Liver (tissue), 9 donors: ENCODE results near the gene RPTOR. TPM values are rescaled to one million over a fixed set of nuclear protein-coding genes. Genes with fewer than 3 reads are reported as not detected.

Experiments
- DNase-seq: peaks from one replicate; pipeline ENCODE4 v3.0.0-alpha.2; 2017; ENCODE audit warnings: low spot score
- H3K27ac ChIP-seq, 2 donors: one replicate each; pipeline ENCODE4 v1.7.0; 2013; ENCODE audit warnings: inconsistent platforms in 2 of 2, low read length in 2 of 2, control low read depth in 1 of 2, low read depth in 1 of 2, mild to moderate bottlenecking in 1 of 2
- H3K27me3 ChIP-seq, 4 donors: one replicate each; pipeline versions ENCODE4 v1.6.1 to v1.7.0; 2013; ENCODE audit warnings: low read length in 3 of 4, inconsistent platforms in 1 of 4, mild to moderate bottlenecking in 1 of 4, moderate library complexity in 1 of 4; ENCODE audit not compliant: control insufficient read depth in 4 of 4, insufficient read depth in 4 of 4
- H3K36me3 ChIP-seq, 4 donors: one replicate each; pipeline versions ENCODE4 v1.6.1 to v1.7.0; 2013; ENCODE audit warnings: low read length in 3 of 4, mild to moderate bottlenecking in 3 of 4, low read depth in 1 of 4, moderate library complexity in 1 of 4; ENCODE audit not compliant: control insufficient read depth in 4 of 4, insufficient read depth in 3 of 4
- H3K4me1 ChIP-seq, 4 donors: one replicate each; pipeline versions ENCODE4 v1.6.1 to v1.7.0; 2013; ENCODE audit warnings: low read length in 3 of 4, mild to moderate bottlenecking in 3 of 4, moderate library complexity in 1 of 4; ENCODE audit not compliant: control insufficient read depth in 4 of 4, insufficient read depth in 4 of 4
- H3K4me3 ChIP-seq, 3 donors: one replicate each; pipeline versions ENCODE4 v1.6.1 to v1.7.0; 2013; ENCODE audit warnings: low read length in 3 of 3, control low read depth in 1 of 3, low read depth in 1 of 3, mild to moderate bottlenecking in 1 of 3
- H3K9ac ChIP-seq, 2 donors: one replicate each; pipeline ENCODE4 v1.7.0; 2013; ENCODE audit warnings: low read length in 2 of 2, mild to moderate bottlenecking in 2 of 2, moderate library complexity in 2 of 2, control low read depth in 1 of 2, low read depth in 1 of 2
- H3K9me3 ChIP-seq, 4 donors: one replicate each; pipeline versions ENCODE4 v1.6.1 to v1.7.0; 2013; ENCODE audit warnings: low read length in 3 of 4; ENCODE audit not compliant: control insufficient read depth in 4 of 4
- EGR1 ChIP-seq, 2 donors: IDR thresholded peaks; 2 replicates each; pipeline ENCODE4 v1.6.1; 2016 to 2018; ENCODE audit warnings: antibody characterized with exemption in 2 of 2, low read depth in 2 of 2
- FOXA1 ChIP-seq: IDR thresholded peaks from 2 replicates; pipeline ENCODE4 v1.6.1; 2016; ENCODE audit warnings: antibody characterized with exemption
- FOXA2 ChIP-seq: IDR thresholded peaks from 2 replicates; pipeline ENCODE4 v1.6.1; 2016; ENCODE audit warnings: antibody characterized with exemption
- HNF4A ChIP-seq, 2 donors: conservative IDR thresholded peaks; 2 replicates each; pipeline ENCODE4 v1.6.1; 2016; ENCODE audit warnings: antibody characterized with exemption in 2 of 2, mild to moderate bottlenecking in 2 of 2
- HNF4G ChIP-seq: IDR thresholded peaks from 2 replicates; pipeline ENCODE4 v1.6.1; 2016; ENCODE audit warnings: antibody characterized with exemption
- JUND ChIP-seq, 2 donors: IDR thresholded peaks; 2 replicates each; pipeline ENCODE4 v1.6.1; 2016; ENCODE audit warnings: antibody characterized with exemption in 2 of 2
- NR2F2 ChIP-seq: IDR thresholded peaks from 2 replicates; pipeline ENCODE4 v1.6.1; 2016; ENCODE audit warnings: antibody characterized with exemption
- RAD21 ChIP-seq, 2 donors: IDR thresholded peaks; 2 replicates each; pipeline ENCODE4 v1.6.1; 2016; ENCODE audit warnings: antibody characterized with exemption in 2 of 2, mild to moderate bottlenecking in 2 of 2
- REST ChIP-seq: IDR thresholded peaks from 2 replicates; pipeline ENCODE4 v1.6.1; 2016; ENCODE audit warnings: antibody characterized with exemption, mild to moderate bottlenecking
- RXRA ChIP-seq, 2 donors: IDR thresholded peaks; 2 replicates each; pipeline ENCODE4 v1.6.1; 2017 to 2018; ENCODE audit warnings: antibody characterized with exemption in 2 of 2, mild to moderate bottlenecking in 1 of 2
- SP1 ChIP-seq: IDR thresholded peaks from 2 replicates; pipeline ENCODE4 v1.6.1; 2018; ENCODE audit warnings: antibody characterized with exemption, mild to moderate bottlenecking
- TAF1 ChIP-seq: conservative IDR thresholded peaks from 2 replicates; pipeline ENCODE4 v1.6.1; 2016; ENCODE audit warnings: antibody characterized with exemption, mild to moderate bottlenecking
- YY1 ChIP-seq: IDR thresholded peaks from 2 replicates; pipeline ENCODE4 v1.6.1; 2016; ENCODE audit warnings: antibody characterized with exemption, mild to moderate bottlenecking
- WGBS: extraction: QIAGEN DNeasy Blood & Tissue Kit; methylation state at CpG from one replicate; pipeline ENCODE4 v1.1.7; 2013; 5-methylcytosine and 5-hydroxymethylcytosine counted together
- polyA plus RNA-seq, 2 donors: library from polyadenylated mRNA; stranded (reverse) in 1 of 2; unstranded in 1 of 2; fragments of 200-250 nt in 1 of 2; fragments of >200 nt in 1 of 2; fragmentation: Nextera tagmentation in 1 of 2; extraction: Ambion mirVana in 1 of 2; gene quantifications; one replicate each; pipeline versions ENCODE4 v1.2.1 to v1.2.3, GENCODE V29; 2013 to 2015
- total RNA-seq, 2 donors: library from RNA; depleted of rRNA; stranded (reverse); fragments of >200 nt; gene quantifications; one replicate each; pipeline ENCODE4 v1.2.3, GENCODE V29; 2014
- TF ChIP-seq, protein P1 (sequence below): IDR thresholded peaks from 2 replicates; pipeline ENCODE4 v1.6.1; 2016; ENCODE audit warnings: antibody characterized with exemption
- TF ChIP-seq, protein P2 (sequence below): IDR thresholded peaks from 2 replicates; pipeline ENCODE4 v1.6.1; 2016; ENCODE audit warnings: antibody characterized with exemption
- TF ChIP-seq, protein P3 (sequence below): IDR thresholded peaks from 2 replicates; pipeline ENCODE4 v1.6.1; 2016; ENCODE audit warnings: antibody characterized with exemption
- TF ChIP-seq, protein P4 (sequence below): fragments of 150-350 bp; IDR thresholded peaks from 2 replicates; pipeline ENCODE4 v1.5.1; 2017; ENCODE audit warnings: improper control_type of control experiment, low read depth, low read length; ENCODE audit not compliant: missing input control
- donor health status: healthy.
- donor health status: healthy.
- donor health status: healthy.
- donor health status: healthy.
- donor health status: healthy.

RPTOR gene
- total and polyA plus RNA-seq, 4 donors: 4.8 to 25.4 (median 11.6) TPM

DNA sequence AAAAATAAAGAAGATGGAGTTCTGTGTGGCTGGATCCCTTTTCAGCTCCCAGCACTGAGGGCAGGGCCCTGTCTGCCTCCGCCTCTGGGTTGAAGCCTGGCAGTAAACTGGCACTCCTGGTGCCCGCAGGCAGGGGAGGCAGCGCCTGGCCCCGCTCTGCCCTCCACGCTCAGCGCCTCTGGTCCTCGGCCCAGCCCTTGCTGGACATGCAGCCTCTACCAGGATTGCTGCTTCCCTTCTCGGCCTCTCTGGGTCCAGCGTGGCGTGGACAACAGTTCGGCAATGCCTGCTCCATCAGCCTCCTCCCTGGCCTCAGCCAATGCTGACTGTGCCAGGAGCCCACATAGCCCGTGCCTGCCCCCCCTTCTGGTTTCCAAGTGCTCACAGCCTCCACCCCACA, 362.6 kb downstream of the RPTOR start (continued):
- TF ChIP-seq, protein P1, sequence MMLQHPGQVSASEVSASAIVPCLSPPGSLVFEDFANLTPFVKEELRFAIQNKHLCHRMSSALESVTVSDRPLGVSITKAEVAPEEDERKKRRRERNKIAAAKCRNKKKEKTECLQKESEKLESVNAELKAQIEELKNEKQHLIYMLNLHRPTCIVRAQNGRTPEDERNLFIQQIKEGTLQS: no peak

GRCh38 chr17:80908211-80908610, 363.6 kb downstream of the RPTOR start:
- Histone ChIP-seq H3K27ac (no peak overlapping the region), H3K4me1 (no peaks in the 10 kb centered on the region), H3K4me3 (no peak overlapping the region), H3K36me3 (peaks cover 0 to 25% (median 5%) of the 10 kb centered on the region in 4 donors), H3K27me3 (no peaks in the 10 kb centered on the region), H3K9ac (no peak overlapping the region), H3K9me3 (no peaks in the 10 kb centered on the region)
- no peak for DNase-seq
- TF ChIP-seq HNF4A (conservative IDR thresholded peaks at IDR 0.05) (no peak), RAD21 (IDR thresholded peaks at IDR 0.05) (no peak), NR2F2 (no peak), JUND (IDR thresholded peaks at IDR 0.05) (no peak), YY1 (no peak), RXRA (IDR thresholded peaks at IDR 0.05) (no peak), EGR1 (IDR thresholded peaks at IDR 0.05; ENCODE audit: low read depth in 2 of 2) (no peak), FOXA2 (no peak), SP1 (no peak), TAF1 (no peak)
- TF ChIP-seq, protein P2, sequence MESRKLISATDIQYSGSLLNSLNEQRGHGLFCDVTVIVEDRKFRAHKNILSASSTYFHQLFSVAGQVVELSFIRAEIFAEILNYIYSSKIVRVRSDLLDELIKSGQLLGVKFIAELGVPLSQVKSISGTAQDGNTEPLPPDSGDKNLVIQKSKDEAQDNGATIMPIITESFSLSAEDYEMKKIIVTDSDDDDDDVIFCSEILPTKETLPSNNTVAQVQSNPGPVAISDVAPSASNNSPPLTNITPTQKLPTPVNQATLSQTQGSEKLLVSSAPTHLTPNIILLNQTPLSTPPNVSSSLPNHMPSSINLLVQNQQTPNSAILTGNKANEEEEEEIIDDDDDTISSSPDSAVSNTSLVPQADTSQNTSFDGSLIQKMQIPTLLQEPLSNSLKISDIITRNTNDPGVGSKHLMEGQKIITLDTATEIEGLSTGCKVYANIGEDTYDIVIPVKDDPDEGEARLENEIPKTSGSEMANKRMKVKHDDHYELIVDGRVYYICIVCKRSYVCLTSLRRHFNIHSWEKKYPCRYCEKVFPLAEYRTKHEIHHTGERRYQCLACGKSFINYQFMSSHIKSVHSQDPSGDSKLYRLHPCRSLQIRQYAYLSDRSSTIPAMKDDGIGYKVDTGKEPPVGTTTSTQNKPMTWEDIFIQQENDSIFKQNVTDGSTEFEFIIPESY: no peak
- TF ChIP-seq, protein P3, sequence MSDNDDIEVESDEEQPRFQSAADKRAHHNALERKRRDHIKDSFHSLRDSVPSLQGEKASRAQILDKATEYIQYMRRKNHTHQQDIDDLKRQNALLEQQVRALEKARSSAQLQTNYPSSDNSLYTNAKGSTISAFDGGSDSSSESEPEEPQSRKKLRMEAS: no peak
- TF ChIP-seq, protein P1: no peak
- TF ChIP-seq, protein P4, sequence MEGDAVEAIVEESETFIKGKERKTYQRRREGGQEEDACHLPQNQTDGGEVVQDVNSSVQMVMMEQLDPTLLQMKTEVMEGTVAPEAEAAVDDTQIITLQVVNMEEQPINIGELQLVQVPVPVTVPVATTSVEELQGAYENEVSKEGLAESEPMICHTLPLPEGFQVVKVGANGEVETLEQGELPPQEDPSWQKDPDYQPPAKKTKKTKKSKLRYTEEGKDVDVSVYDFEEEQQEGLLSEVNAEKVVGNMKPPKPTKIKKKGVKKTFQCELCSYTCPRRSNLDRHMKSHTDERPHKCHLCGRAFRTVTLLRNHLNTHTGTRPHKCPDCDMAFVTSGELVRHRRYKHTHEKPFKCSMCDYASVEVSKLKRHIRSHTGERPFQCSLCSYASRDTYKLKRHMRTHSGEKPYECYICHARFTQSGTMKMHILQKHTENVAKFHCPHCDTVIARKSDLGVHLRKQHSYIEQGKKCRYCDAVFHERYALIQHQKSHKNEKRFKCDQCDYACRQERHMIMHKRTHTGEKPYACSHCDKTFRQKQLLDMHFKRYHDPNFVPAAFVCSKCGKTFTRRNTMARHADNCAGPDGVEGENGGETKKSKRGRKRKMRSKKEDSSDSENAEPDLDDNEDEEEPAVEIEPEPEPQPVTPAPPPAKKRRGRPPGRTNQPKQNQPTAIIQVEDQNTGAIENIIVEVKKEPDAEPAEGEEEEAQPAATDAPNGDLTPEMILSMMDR: no peak
- WGBS: 96% methylated on average over 12 of the region's 12 CpGs

DNA sequence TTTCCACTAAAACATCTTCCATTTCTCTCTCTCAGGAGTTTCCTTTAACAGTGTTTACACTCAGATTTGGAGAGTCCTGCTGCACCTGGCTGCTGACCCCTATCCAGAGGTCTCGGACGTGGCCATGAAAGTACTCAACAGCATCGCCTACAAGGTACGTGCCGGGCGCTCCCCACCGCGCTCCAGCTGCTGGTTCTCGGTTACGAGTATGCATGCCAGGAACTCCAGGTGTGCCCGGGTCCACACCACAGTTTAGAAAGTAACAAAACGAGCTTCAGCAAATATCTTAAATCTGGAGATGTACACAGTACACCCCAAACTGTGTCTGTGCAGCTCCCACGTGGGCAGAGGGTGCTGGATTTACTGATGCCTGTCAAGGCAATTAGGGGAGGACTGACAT, 364.1 kb downstream of the RPTOR start:
- no peak for DNase-seq

More for the DNA sequence above, 364.1 kb downstream of the RPTOR start:
- 97% methylated on average over 13 of the region's 13 CpGs for WGBS
- no peak overlapping the region for H3K9ac ChIP-seq
- H3K27ac ChIP-seq: no peak overlapping the region
- H3K27me3 ChIP-seq: no peaks in the 10 kb centered on the region
- H3K4me3 ChIP-seq: no peak overlapping the region
- peaks cover 0 to under 1% (median 0%) of the 10 kb centered on the region in 4 donors for H3K4me1 ChIP-seq
- H3K9me3 ChIP-seq: no peaks in the 10 kb centered on the region
- H3K36me3 ChIP-seq: peaks cover 0 to 25% (median 5%) of the 10 kb centered on the region in 4 donors
- TF ChIP-seq RXRA (IDR thresholded peaks at IDR 0.05): no peak
- TF ChIP-seq FOXA2: no peak
- TF ChIP-seq REST: no peak
- TF ChIP-seq FOXA1: no peak
- TF ChIP-seq EGR1 (IDR thresholded peaks at IDR 0.05; ENCODE audit: low read depth in 2 of 2): no peak
- no peak for TF ChIP-seq HNF4A (conservative IDR thresholded peaks at IDR 0.05)
- TF ChIP-seq HNF4G: no peak
- TF ChIP-seq, protein P3: no peak
- TF ChIP-seq TAF1: no peak
- no peak for TF ChIP-seq NR2F2
- TF ChIP-seq, protein P1: no peak
- no peak for TF ChIP-seq SP1
- TF ChIP-seq RAD21 (IDR thresholded peaks at IDR 0.05): no peak
